ENCODE measurements around the gene GPR26. TPM values are rescaled to one million over a fixed set of nuclear protein-coding genes. Genes with fewer than 3 reads are reported as not detected.
"Not testable (repeated sequence)": the region's sequence is repeated elsewhere in the genome, so short reads cannot be mapped to it uniquely, and the experiment has no call there.

The GPR26 gene
- total RNA-seq, 1 experiment from 2014 or later, result under 0.01 TPM

- DNase-seq (ENCODE audit: low read depth), result no peak
Observed at GRCh38 chr10:123706236-123706635, 40.1 kb downstream of the GPR26 start.

DNA sequence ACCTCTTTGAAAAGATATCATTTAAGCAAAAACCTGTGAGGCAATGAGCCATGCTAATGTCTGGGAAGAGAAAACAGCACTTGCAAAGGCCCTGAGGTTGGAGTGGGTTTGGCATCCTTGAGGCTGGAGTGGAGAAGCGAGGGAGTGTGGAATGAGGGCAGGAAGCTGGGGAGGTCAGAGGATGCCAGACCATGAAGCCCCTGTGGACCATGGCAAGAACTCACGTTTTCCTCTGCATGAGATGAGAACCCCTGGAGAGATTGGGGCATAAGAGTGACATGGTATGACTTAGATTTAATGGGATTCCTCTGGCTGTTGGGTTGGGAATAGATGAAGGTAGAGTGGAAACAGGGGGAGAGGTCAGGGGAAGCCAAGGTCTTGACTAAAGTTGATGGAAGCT, 49.4 kb downstream of the GPR26 start:
- no peak for DNase-seq (ENCODE audit: low read depth)

- DNase-seq (ENCODE audit: low read depth), result no peak
Observed at GRCh38 chr10:123717336-123717735, 51.2 kb downstream of the GPR26 start.

GRCh38 chr10:123718544-123719060, 52.4 kb downstream of the GPR26 start:
- no peak for DNase-seq (ENCODE audit: low read depth)

- DNase-seq (ENCODE audit: low read depth), result no peak
Observed at GRCh38 chr10:123720536-123720935, 54.4 kb downstream of the GPR26 start.

- DNase-seq (ENCODE audit: low read depth), result no peak
Observed at GRCh38 chr10:123721441-123722049, 55.4 kb downstream of the GPR26 start.

DNA sequence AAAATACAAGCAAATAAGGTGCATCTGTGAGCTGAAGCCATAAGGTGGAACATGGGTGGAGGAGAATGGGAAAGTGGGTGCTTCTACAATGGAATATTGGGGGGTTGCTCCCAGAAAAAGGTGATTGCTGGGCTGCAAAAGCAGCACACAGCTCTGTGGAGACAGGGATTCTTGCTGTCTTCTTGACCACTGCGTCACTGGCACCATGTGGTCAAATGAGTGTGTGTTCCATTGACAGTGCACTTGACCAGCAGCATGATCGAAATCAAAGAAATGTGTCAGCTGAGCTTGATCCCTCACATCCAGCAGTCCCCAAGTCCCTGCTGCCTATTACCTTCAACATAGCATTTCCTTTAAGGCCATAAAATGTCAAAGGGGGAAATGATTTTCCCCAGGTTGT, 56.2 kb downstream of the GPR26 start:
- DNase-seq (ENCODE audit: low read depth), result no peak

DNA sequence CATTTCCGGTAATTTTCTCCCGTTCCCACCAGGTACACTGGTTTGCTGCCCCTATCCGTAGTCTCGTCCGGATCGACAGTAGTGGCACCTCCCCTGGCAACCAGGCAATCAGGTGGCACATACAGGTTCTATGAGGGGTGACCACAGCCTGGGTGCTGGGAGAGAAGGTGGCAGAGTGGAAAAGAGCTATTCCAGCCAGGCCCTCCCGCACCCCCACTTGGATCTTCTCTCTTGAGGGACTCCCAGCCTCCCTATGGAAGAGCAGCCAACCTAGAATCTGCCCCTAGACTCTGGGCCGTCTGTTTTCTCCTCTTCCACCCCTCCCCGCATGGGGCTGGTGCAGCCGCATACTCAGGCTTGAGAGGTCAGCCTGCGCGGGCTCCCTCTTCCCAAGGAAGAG, 58.6 kb downstream of the GPR26 start:
- no peak for DNase-seq (ENCODE audit: low read depth)

GRCh38 chr10:123726381-123726780, 60.2 kb downstream of the GPR26 start:
- no peak for DNase-seq (ENCODE audit: low read depth)

GRCh38 chr10:123726836-123727235, 60.7 kb downstream of the GPR26 start:
- no peak for DNase-seq (ENCODE audit: low read depth)

- no peak for DNase-seq (ENCODE audit: low read depth)
Observed at GRCh38 chr10:123729523-123729922, 63.4 kb downstream of the GPR26 start.

DNA sequence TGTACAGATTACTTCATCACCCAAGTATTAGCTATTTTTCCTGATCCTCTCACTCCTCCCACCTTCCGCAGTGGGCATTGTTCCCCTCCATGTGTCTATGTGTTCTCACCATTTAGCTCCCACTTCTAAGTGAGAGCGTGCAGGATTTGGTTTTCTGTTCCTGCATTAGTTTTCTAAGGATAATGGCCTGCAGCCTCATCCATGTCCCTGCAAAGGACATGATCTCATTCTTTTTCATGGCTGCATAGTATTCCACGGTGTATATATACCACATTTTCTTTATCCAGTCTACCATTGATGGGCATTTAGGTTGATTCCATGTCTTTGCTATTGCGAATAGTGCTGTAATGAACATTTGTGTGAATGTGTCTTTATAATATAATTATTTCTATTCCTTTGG, 70.8 kb downstream of the GPR26 start:
- DNase-seq (ENCODE audit: low read depth), result not testable (repeated sequence)

DNA sequence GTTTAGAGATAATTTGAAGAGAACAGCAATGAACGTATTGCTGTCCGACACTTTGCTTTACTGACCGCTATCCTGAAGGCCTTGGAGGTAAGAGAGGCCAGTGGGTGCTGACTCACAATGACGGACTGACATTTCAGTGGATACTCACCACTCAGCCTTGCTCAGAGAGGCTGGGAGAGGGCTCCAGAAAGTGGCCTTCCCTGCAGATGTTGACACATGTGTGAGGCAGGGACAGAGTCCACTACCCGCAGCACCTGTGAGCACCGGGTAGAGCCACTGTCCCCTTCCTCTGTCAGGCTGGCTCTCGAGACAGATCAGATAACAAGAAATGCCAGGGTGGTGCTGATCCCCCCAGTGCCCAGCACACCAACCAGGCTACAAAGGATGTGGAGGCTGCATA, 75.0 kb downstream of the GPR26 start:
- DNase-seq (ENCODE audit: low read depth), result peak; percentile 22

GRCh38 chr10:123741711-123742110, 75.6 kb downstream of the GPR26 start:
- no peak for DNase-seq (ENCODE audit: low read depth)

DNA sequence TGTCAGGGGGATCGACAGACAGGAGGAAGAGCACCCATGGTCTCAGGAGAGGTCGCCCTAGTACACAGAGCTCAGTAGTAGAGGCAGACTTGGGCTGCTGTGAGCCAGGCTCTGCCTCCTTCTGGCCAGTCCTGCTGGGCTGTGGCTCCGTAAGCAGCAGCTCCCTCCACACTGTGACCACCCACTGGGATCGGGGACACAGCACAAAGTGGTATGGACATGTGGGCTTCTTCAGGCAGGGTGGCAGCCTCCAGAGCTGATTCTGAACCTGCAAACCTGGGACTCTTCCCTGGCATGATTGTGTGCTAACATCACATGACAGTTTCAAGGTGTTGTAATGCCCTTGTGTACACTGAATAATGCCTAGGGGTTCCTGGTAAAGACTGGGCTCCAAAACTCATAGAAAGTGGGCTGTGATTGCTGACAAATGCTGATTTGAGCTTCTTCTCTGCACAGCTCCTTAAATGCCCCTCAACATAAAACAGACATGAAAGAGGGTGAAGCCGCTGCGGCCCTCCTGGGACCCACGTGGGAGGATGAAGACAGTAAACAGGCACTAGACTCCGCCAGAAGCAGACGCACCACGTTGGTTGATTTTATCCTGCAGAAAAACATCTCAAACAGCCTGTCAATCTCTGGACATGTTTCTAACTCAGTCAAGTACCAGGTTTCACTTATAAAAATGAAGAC, 76.7 kb downstream of the GPR26 start:
- DNase-seq (ENCODE audit: low read depth), result no peak

DNA sequence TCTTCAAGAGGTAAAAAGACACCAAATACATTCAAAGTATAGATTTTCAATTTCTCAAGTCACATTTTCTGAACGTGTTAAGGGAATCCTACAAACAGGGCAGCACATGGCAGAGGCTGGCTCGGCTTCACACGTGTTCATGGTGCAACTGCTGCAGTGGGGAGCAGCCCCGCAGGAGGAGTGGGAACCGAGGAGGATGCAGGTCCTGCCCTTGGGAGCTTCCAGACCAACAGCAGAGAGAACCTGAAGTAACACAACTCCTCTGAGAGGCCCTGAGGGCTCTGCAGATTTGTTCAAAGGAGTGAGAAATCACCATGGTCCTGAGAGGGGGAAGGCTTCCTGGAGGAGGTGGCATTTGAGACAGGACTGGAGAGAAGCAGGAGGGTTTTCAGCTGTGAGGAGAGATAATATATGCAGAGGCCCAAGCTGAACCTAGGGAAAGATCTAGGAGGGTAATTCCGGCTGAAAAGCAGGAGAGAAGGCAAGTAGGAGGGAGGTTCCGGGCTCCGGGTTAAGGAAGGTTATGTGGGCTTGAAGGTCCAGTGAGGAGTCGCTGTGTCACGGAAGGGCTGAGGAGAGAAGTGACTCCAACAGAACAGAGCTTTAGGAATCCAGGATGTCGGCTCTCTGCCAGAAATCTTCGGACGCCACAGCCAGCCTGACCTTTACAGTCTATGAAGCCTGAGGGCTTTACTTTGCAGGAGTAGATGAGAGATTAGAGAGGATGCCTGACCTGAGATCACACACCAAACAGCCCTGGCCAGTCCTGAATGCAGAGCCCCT, 77.5 kb downstream of the GPR26 start:
- DNase-seq (ENCODE audit: low read depth), result peak; percentile 82

GRCh38 chr10:123744224-123744536, 78.0 kb downstream of the GPR26 start:
- DNase-seq (ENCODE audit: low read depth), result no peak

Other genes starting within 250 kb of the GPR26 start
- gene CPXM2, start 225.5 kb downstream of the GPR26 start, total RNA-seq (2014; rRNA removed; shearing (Covaris generic)), result 0.29 and 0.60 TPM in 2 replicates